IMR-90 (cell line): ENCODE results near the gene CARS2.

Source experiments
- BHLHE40 ChIP-seq: fragments of 150-350 bp; IDR thresholded peaks from 2 replicates; pipeline ENCODE4 v1.6.1; 2016; ENCODE audit warnings: mild to moderate bottlenecking, low read depth, low read length
- CEBPB ChIP-seq: IDR thresholded peaks from 2 replicates; pipeline ENCODE4 v1.6.1; 2012; ENCODE audit warnings: low read depth, low read length, improper control_type of control experiment
- CHD1 ChIP-seq: IDR thresholded peaks from 2 replicates; pipeline ENCODE4 v1.6.1; 2012; ENCODE audit warnings: low read depth, low read length, improper control_type of control experiment
- CTCF ChIP-seq: conservative IDR thresholded peaks from 2 replicates; pipeline ENCODE4 v1.5.1; 2012; ENCODE audit warnings: mild to moderate bottlenecking, low read depth, low read length, improper control_type of control experiment
- ELK1 ChIP-seq: fragments of 150-350 bp; IDR thresholded peaks from 2 replicates; pipeline ENCODE4 v1.6.1; 2016; ENCODE audit warnings: low read depth, mild to moderate bottlenecking, low read length, moderate library complexity, borderline replicate concordance
- FOS ChIP-seq: fragments of 150-350 bp; IDR thresholded peaks from 2 replicates; pipeline ENCODE4 v1.6.1; 2016; ENCODE audit warnings: low read depth, low read length
- MAFK ChIP-seq: IDR thresholded peaks from 2 replicates; pipeline ENCODE4 v1.6.1; 2012; ENCODE audit warnings: low read depth, low read length, improper control_type of control experiment
- MXI1 ChIP-seq: IDR thresholded peaks from 2 replicates; pipeline ENCODE4 v1.6.1; 2012; ENCODE audit warnings: low read depth, mild to moderate bottlenecking, low read length, moderate library complexity, borderline replicate concordance
- POLR2A ChIP-seq: IDR thresholded peaks from 2 replicates; pipeline ENCODE4 v1.6.1; 2012; ENCODE audit warnings: mild to moderate bottlenecking, low read depth, low read length
- RAD21 ChIP-seq: IDR thresholded peaks from 2 replicates; pipeline ENCODE4 v1.6.1; 2012; ENCODE audit warnings: low read length, improper control_type of control experiment
- RCOR1 ChIP-seq: IDR thresholded peaks from 2 replicates; pipeline ENCODE4 v1.6.1; 2012; ENCODE audit warnings: mild to moderate bottlenecking, low read length, improper control_type of control experiment; ENCODE audit not compliant: insufficient replicate concordance
- RFX5 ChIP-seq: IDR thresholded peaks from 2 replicates; pipeline ENCODE4 v1.8.0; 2012; ENCODE audit warnings: low read depth, mild to moderate bottlenecking, low read length, moderate library complexity
- SMC3 ChIP-seq: fragments of 150-350 bp; IDR thresholded peaks from 2 replicates; pipeline ENCODE4 v1.6.1; 2016; ENCODE audit warnings: low read depth, mild to moderate bottlenecking, antibody characterized with exemption, low read length, moderate library complexity
- USF2 ChIP-seq: fragments of 150-350 bp; IDR thresholded peaks from 2 replicates; pipeline ENCODE4 v1.6.1; 2017; ENCODE audit warnings: mild to moderate bottlenecking, antibody characterized with exemption, low read length, low read depth

GRCh38 chr13:110689711-110690110 is 16.2 kb downstream of the CARS2 start:
- TF ChIP-seq MXI1 (no peak), CTCF (no peak), FOS (no peak), SMC3 (no peak), CEBPB (no peak), POLR2A (no peak), MAFK (no peak), RAD21 (no peak), BHLHE40 (no peak), RFX5 (no peak), USF2 (no peak), RCOR1 (no peak), ELK1 (no peak), CHD1 (no peak)
